ENCODE measurements around the gene RAB31.

GRCh38 chr18:9846162-9846925 lies 138.2 kb downstream of the RAB31 start:
- TF ChIP-seq, protein P1, sequence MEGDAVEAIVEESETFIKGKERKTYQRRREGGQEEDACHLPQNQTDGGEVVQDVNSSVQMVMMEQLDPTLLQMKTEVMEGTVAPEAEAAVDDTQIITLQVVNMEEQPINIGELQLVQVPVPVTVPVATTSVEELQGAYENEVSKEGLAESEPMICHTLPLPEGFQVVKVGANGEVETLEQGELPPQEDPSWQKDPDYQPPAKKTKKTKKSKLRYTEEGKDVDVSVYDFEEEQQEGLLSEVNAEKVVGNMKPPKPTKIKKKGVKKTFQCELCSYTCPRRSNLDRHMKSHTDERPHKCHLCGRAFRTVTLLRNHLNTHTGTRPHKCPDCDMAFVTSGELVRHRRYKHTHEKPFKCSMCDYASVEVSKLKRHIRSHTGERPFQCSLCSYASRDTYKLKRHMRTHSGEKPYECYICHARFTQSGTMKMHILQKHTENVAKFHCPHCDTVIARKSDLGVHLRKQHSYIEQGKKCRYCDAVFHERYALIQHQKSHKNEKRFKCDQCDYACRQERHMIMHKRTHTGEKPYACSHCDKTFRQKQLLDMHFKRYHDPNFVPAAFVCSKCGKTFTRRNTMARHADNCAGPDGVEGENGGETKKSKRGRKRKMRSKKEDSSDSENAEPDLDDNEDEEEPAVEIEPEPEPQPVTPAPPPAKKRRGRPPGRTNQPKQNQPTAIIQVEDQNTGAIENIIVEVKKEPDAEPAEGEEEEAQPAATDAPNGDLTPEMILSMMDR (IDR thresholded peaks at IDR 0.05) = no peak
- no peak for TF ChIP-seq POLR2A (IDR thresholded peaks at IDR 0.05)
